DMS 273 treated with DMSO at 0.1 percent for 48 hours (cell line): ENCODE results near the gene GCN1.

ENCODE experiments used
- DNase-seq: peaks from one replicate; lab custom pipeline; 2025; lab: John Stamatoyannopoulos, UW

Gene GCN1

GRCh38 chr12:120115692-120116440 is 78.6 kb downstream of the GCN1 start:
- no peak for DNase-seq

- no peak for DNase-seq
These were observed 79.4 kb downstream of the GCN1 start for GRCh38 chr12:120115066-120115465.

- no peak for DNase-seq
These were observed 83.7 kb downstream of the GCN1 start for GRCh38 chr12:120110550-120111501.

GRCh38 chr12:120109570-120110267 is 84.8 kb downstream of the GCN1 start:
- DNase-seq = no peak

- no peak for DNase-seq
These were observed 88.4 kb downstream of the GCN1 start for GRCh38 chr12:120106151-120106550.

DNA sequence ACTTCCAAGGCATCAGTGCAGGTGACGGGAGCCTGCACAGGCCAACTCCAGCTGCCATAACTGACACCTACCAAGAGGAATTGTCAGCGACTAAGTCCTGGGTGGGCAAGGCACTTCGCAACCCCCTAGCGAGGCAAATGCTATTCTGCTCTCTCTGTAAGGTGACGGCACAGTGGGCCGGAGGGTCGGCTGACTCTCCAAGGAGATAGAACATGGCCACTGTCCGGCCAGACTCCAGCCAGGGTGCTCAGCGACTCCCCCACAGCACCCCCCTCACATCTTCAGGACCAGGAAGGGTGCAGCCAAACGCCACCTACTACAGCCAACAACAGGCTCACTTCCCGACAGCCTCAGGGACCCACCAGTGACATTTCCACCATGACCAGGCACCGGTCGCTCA is 91.1 kb downstream of the GCN1 start:
- DNase-seq = no peak

- no peak for DNase-seq
These were observed 91.5 kb downstream of the GCN1 start for GRCh38 chr12:120103044-120103338.

GRCh38 chr12:120102189-120103043 is 92.1 kb downstream of the GCN1 start:
- no peak for DNase-seq

DNA sequence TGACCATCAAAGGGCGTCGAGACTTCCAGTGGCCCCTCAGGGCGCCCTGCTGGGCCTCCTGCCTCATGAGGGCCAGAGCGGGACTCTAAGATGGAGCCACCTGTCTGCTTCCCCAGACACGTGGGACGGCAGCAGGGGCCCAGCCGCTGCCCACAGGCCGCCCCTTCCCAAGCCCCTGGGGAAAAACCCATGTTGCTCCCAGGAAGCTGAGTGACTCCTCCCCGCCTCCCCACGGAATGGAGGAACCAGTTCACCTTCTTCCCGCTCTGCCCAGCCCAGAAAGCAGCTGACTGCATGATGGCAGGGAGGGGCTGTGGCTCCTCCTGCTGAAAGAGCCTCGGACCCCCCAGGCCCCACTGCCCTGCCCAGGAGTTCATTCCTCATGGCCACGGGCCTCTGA is 92.9 kb downstream of the GCN1 start:
- no peak for DNase-seq

DNA sequence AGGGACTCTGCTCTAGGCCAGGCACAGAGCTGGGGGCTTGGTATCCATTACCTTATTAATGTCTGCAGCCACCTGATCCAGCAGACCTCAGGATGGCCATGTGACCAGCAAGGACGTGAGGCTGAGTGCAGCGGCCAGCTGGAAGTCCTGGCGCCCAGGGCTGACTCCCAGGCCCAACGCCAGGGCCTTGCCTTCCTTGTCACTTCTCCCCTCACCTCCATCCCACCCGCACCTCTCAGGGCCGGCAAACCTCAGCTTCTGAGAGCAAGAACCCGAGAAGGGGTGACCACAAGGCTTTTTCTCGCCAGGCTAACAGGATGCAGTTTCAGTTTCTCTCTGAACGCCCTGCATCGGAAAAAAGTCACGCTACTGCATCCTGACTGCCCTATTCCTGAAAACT is 93.3 kb downstream of the GCN1 start:
- no peak for DNase-seq

DNA sequence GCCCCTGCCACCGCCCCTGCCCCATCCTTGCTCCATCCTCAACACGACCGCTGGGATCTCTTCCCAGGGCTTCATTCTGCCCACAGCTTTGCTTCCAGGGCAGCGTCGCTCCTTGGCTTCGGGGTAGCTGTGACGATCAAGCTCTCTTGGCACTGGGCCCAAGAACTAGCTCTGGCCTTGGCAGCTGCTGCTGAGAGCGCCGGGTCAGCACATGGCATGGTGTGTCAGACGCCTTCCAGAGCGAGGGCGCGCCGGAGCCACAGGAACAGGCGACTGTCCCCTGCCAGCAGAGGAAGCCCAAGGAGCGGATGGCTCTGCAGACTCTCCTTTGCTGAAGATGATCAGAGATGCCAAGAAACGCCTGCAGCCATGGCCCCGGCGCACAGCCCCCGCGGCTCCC is 93.9 kb downstream of the GCN1 start:
- no peak for DNase-seq

DNA sequence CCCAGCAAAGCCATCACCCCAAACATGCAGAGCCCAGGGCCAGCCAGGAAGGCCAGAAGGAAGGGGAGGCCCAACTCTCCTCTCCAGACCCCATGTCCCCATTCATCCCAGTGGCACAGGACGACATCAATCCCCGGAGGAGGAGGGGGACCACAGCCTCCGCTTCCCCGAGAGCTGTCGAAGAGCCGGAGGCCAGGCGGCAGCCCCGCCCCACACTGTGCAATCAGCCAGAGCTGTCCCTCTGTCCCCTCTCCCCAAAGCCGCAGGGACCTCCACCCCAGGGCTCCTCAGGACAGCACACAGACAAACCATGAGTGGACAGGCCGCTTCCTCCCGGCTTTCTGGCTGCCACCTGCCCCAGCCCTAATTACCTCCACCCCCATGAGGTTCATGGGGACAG is 94.8 kb downstream of the GCN1 start:
- DNase-seq = no peak

- no peak for DNase-seq
These were observed 95.6 kb downstream of the GCN1 start for GRCh38 chr12:120098756-120099470.

- DNase-seq = no peak
These were observed 97.8 kb downstream of the GCN1 start for GRCh38 chr12:120096671-120097202.

DNA sequence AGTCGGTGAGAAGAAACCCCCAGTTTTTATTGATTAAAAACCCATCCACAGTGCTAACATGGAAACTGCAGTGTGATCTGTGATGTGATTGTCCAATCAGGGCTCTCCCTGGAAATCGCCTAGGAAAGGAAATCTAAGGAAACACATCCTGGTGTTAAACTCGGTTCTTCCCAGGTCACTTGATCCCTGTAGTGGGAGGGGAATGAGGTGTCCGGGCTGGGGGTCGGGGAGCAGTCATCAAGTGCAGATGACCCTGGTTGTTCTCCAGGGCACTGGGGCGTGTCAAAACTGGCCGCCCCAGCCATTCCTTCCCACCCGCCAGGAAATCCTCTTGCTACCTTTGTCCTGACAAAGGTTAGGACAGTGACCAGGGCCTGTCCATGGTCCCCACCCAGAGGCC is 98.8 kb downstream of the GCN1 start:
- no peak for DNase-seq

- no peak for DNase-seq
These were observed 99.2 kb downstream of the GCN1 start for GRCh38 chr12:120095331-120095730.

DNA sequence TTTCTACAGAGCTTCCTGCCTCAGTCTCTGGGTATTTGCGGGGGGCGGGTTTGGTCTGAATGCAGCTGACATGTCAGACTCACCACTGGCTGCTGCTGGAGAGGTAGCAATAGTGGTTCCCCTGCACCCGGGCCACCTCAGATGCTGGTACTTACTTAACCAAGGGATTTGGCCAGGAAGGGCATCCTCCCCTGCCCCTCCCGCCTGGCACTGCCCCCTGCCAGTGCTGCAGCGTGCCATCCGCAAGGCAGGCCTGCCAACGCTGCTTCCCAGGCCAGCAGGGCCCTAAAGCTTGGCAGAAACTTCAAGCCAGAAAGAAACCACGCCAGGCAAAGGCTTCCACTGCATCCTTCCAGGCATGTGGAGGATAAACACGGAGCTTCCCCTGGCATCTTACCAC is 100.0 kb downstream of the GCN1 start:
- DNase-seq = no peak

GRCh38 chr12:120093592-120094355 is 100.7 kb downstream of the GCN1 start:
- no peak for DNase-seq

- DNase-seq = no peak
These were observed 101.3 kb downstream of the GCN1 start for GRCh38 chr12:120093336-120093591.

- DNase-seq = no peak
These were observed 101.8 kb downstream of the GCN1 start for GRCh38 chr12:120092551-120093335.
